Upper lobe of left lung (tissue), 4 donors: Measurements from ENCODE around the gene MPEG1.

Experiments
- EP300 ChIP-seq, 4 donors: sonication (generic); formaldehyde crosslinking; IDR thresholded peaks; one replicate each; pipeline ENCODE4 v1.5.1; 2017; ENCODE audit warnings: antibody characterized with exemption in 4 of 4, control low read depth in 2 of 4
- POLR2A ChIP-seq, 4 donors: fragments of 450-650 bp; IDR thresholded peaks; one replicate each; pipeline ENCODE4 v1.5.1; 2016 to 2017; ENCODE audit warnings: antibody characterized with exemption in 4 of 4, mild to moderate bottlenecking in 2 of 4
- TF ChIP-seq, protein P1 (sequence below), 6 experiments: fragments of 450-650 bp in 4 of 6; fragments of 200-600 bp in 2 of 6; sonication (generic) in 2 of 6; IDR thresholded peaks; one replicate each; pipeline ENCODE4 v1.5.1; 2016 to 2019; ENCODE audit warnings: antibody characterized with exemption in 6 of 6

DNA sequence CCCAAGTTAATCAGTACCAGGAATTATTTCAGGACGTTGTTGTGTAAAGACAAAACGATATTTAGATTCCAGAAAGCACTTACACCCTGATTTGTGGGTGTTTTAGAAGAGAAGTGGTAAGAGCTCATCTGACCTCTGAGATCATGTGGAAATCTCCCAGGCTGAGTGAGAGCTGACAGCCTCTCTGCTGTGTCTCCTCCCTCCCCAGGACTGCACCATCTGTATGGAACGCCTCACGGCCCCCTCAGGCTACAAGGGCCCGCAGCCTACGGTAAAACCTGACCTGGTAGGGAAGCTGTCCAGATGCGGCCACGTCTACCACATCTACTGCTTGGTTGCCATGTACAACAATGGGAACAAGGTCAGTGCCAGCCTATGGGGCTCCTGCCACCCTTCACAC is 20.8 kb downstream of the MPEG1 start:
- TF ChIP-seq POLR2A (IDR thresholded peaks at IDR 0.05) (no peak), EP300 (IDR thresholded peaks at IDR 0.05) (no peak)
- TF ChIP-seq, protein P1, sequence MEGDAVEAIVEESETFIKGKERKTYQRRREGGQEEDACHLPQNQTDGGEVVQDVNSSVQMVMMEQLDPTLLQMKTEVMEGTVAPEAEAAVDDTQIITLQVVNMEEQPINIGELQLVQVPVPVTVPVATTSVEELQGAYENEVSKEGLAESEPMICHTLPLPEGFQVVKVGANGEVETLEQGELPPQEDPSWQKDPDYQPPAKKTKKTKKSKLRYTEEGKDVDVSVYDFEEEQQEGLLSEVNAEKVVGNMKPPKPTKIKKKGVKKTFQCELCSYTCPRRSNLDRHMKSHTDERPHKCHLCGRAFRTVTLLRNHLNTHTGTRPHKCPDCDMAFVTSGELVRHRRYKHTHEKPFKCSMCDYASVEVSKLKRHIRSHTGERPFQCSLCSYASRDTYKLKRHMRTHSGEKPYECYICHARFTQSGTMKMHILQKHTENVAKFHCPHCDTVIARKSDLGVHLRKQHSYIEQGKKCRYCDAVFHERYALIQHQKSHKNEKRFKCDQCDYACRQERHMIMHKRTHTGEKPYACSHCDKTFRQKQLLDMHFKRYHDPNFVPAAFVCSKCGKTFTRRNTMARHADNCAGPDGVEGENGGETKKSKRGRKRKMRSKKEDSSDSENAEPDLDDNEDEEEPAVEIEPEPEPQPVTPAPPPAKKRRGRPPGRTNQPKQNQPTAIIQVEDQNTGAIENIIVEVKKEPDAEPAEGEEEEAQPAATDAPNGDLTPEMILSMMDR (IDR thresholded peaks at IDR 0.05) = no peak
